ENCODE data around the gene SPIN1.

SPIN1 gene

GRCh38 chr9:88438811-88439210, 50.6 kb downstream of the SPIN1 start:
- TF ChIP-seq, protein P1, sequence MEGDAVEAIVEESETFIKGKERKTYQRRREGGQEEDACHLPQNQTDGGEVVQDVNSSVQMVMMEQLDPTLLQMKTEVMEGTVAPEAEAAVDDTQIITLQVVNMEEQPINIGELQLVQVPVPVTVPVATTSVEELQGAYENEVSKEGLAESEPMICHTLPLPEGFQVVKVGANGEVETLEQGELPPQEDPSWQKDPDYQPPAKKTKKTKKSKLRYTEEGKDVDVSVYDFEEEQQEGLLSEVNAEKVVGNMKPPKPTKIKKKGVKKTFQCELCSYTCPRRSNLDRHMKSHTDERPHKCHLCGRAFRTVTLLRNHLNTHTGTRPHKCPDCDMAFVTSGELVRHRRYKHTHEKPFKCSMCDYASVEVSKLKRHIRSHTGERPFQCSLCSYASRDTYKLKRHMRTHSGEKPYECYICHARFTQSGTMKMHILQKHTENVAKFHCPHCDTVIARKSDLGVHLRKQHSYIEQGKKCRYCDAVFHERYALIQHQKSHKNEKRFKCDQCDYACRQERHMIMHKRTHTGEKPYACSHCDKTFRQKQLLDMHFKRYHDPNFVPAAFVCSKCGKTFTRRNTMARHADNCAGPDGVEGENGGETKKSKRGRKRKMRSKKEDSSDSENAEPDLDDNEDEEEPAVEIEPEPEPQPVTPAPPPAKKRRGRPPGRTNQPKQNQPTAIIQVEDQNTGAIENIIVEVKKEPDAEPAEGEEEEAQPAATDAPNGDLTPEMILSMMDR (IDR thresholded peaks at IDR 0.05; ENCODE audit: insufficient read depth, low read length, poor library complexity, severe bottlenecking) = no peak
- no peak for TF ChIP-seq EZH2phosphoT487 (conservative IDR thresholded peaks at IDR 0.05; ENCODE audit: low read length)
- Histone ChIP-seq H3K4me2 (ENCODE audit: low read depth, low read length, poor library complexity, severe bottlenecking) (no peak overlapping the region), H3F3A (ENCODE audit: insufficient read depth) (no peaks in the 10 kb centered on the region), H3K9me2 (replicated peaks; ENCODE audit: insufficient read depth, low read length) (no peaks in the 10 kb centered on the region), H3K27me3 (ENCODE audit: low read length) (no peaks in the 10 kb centered on the region), H3K9me3 (ENCODE audit: insufficient read depth, low read length) (no peaks in the 10 kb centered on the region), H4K20me1 (ENCODE audit: low read depth, low read length) (0 out of 2 replicates have a peak, but pooled peaks cover 3% of the 10 kb centered on the region), H3K9ac (ENCODE audit: low read length) (no peak overlapping the region), H3K36me3 (ENCODE audit: low read length) (no peaks in the 10 kb centered on the region), H3K27ac (ENCODE audit: low read depth, low read length) (no peak overlapping the region), H3K79me2 (ENCODE audit: insufficient read depth, low read length) (peaks cover 12% of the 10 kb centered on the region; the same call in 1 of the 2 replicates), H3K4me3 (ENCODE audit: insufficient read depth, low read length, poor library complexity, severe bottlenecking) (no peak overlapping the region), H2AFZ (ENCODE audit: low read depth, low read length, severe bottlenecking) (no peak overlapping the region)

- Histone ChIP-seq H3K4me3 (ENCODE audit: insufficient read depth, low read length, poor library complexity, severe bottlenecking) (no peak overlapping the region), H3F3A (ENCODE audit: insufficient read depth) (no peaks in the 10 kb centered on the region), H3K27ac (ENCODE audit: low read depth, low read length) (no peak overlapping the region), H4K20me1 (ENCODE audit: low read depth, low read length) (0 out of 2 replicates have a peak, but pooled peaks cover 3% of the 10 kb centered on the region), H3K4me2 (ENCODE audit: low read depth, low read length, poor library complexity, severe bottlenecking) (no peak overlapping the region), H3K27me3 (ENCODE audit: low read length) (no peaks in the 10 kb centered on the region), H3K9me3 (ENCODE audit: insufficient read depth, low read length) (no peaks in the 10 kb centered on the region), H2AFZ (ENCODE audit: low read depth, low read length, severe bottlenecking) (no peak overlapping the region), H3K36me3 (ENCODE audit: low read length) (no peaks in the 10 kb centered on the region), H3K79me2 (ENCODE audit: insufficient read depth, low read length) (peaks cover 26% of the 10 kb centered on the region; the same call in 1 of the 2 replicates), H3K9ac (ENCODE audit: low read length) (no peak overlapping the region), H3K9me2 (replicated peaks; ENCODE audit: insufficient read depth, low read length) (no peaks in the 10 kb centered on the region)
- TF ChIP-seq EZH2phosphoT487 (conservative IDR thresholded peaks at IDR 0.05; ENCODE audit: low read length) = no peak
- TF ChIP-seq, protein P1 (IDR thresholded peaks at IDR 0.05; ENCODE audit: insufficient read depth, low read length, poor library complexity, severe bottlenecking) = no peak
These were observed 53.2 kb downstream of the SPIN1 start for GRCh38 chr9:88441301-88442007.

- H3K36me3 ChIP-seq (ENCODE audit: low read length) = no peaks in the 10 kb centered on the region
- peaks cover 39% of the 10 kb centered on the region for H3K79me2 ChIP-seq (ENCODE audit: insufficient read depth, low read length)
- TF ChIP-seq EZH2phosphoT487 (conservative IDR thresholded peaks at IDR 0.05; ENCODE audit: low read length) = no peak
- TF ChIP-seq, protein P1 (IDR thresholded peaks at IDR 0.05; ENCODE audit: insufficient read depth, low read length, poor library complexity, severe bottlenecking) = no peak
These were observed 55.4 kb downstream of the SPIN1 start for GRCh38 chr9:88443480-88444113.

More at GRCh38 chr9:88443480-88444113, 55.4 kb downstream of the SPIN1 start:
- Histone ChIP-seq H2AFZ (ENCODE audit: low read depth, low read length, severe bottlenecking) (no peak overlapping the region), H3K27me3 (ENCODE audit: low read length) (no peaks in the 10 kb centered on the region), H3K4me2 (ENCODE audit: low read depth, low read length, poor library complexity, severe bottlenecking) (no peak overlapping the region), H3K9me3 (ENCODE audit: insufficient read depth, low read length) (no peaks in the 10 kb centered on the region), H3K9me2 (replicated peaks; ENCODE audit: insufficient read depth, low read length) (no peaks in the 10 kb centered on the region), H3F3A (ENCODE audit: insufficient read depth) (no peaks in the 10 kb centered on the region), H4K20me1 (ENCODE audit: low read depth, low read length) (0 out of 2 replicates have a peak, but pooled peaks cover 1% of the 10 kb centered on the region), H3K9ac (ENCODE audit: low read length) (no peak overlapping the region), H3K27ac (ENCODE audit: low read depth, low read length) (no peak overlapping the region), H3K4me3 (ENCODE audit: insufficient read depth, low read length, poor library complexity, severe bottlenecking) (no peak overlapping the region)

Measured in SU-DHL-6 (cell line).